Effector memory CD4-positive, alpha-beta T cell (primary cell): ENCODE data around the gene ANXA2.
"Not testable (repeated sequence)": the region's sequence is repeated elsewhere in the genome, so short reads cannot be mapped to it uniquely, and the experiment has no call there.

Experiments used
- DNase-seq, 3 donors: peaks; one replicate each; pipeline ENCODE4 v3.0.0-alpha.2; 2020
- H3K27ac ChIP-seq: 2 replicates; pipeline ENCODE4 v1.7.0; 2013; ENCODE audit warnings: mild to moderate bottlenecking, low read length, moderate library complexity; ENCODE audit not compliant: insufficient read depth, poor library complexity, severe bottlenecking
- H3K27me3 ChIP-seq: replicated peaks from 2 replicates; pipeline ENCODE4 v1.7.0; 2013; ENCODE audit warnings: mild to moderate bottlenecking, low read length; ENCODE audit not compliant: insufficient read depth, control insufficient read depth, poor library complexity, severe bottlenecking
- H3K36me3 ChIP-seq: 2 replicates; pipeline ENCODE4 v1.7.0; 2013; ENCODE audit warnings: mild to moderate bottlenecking, low read length, moderate library complexity; ENCODE audit not compliant: control insufficient read depth, insufficient read depth
- H3K4me1 ChIP-seq: 2 replicates; pipeline ENCODE4 v1.7.0; 2013; ENCODE audit warnings: low read length, mild to moderate bottlenecking; ENCODE audit not compliant: control insufficient read depth, insufficient read depth, poor library complexity, severe bottlenecking
- H3K4me3 ChIP-seq: 2 replicates; pipeline ENCODE4 v1.7.0; 2013; ENCODE audit warnings: low read length, low read depth, mild to moderate bottlenecking; ENCODE audit not compliant: insufficient read depth, poor library complexity, severe bottlenecking
- H3K9me3 ChIP-seq: 2 replicates; pipeline ENCODE4 v1.7.0; 2013; ENCODE audit warnings: mild to moderate bottlenecking, low read length, moderate library complexity; ENCODE audit not compliant: control insufficient read depth

Gene ANXA2

GRCh38 chr15:60411774-60412425 lies 14.1 kb upstream of the ANXA2 start:
- Histone ChIP-seq H3K36me3 (no peaks in the 10 kb centered on the region), H3K9me3 (no peaks in the 10 kb centered on the region), H3K4me3 (no peak overlapping the region), H3K27me3 (no peaks in the 10 kb centered on the region), H3K4me1 (peaks cover 7% of the 10 kb centered on the region), H3K27ac (no peak overlapping the region)
- DNase-seq, result no peak

GRCh38 chr15:60410350-60410749 lies 12.6 kb upstream of the ANXA2 start:
- H3K9me3 ChIP-seq, H3K4me1 ChIP-seq, H3K27me3 ChIP-seq, H3K27ac ChIP-seq, H3K36me3 ChIP-seq, DNase-seq, H3K4me3 ChIP-seq: not testable (repeated sequence)

GRCh38 chr15:60408463-60408981 lies 10.7 kb upstream of the ANXA2 start:
- DNase-seq, result no peak
- Histone ChIP-seq H3K4me3 (no peak overlapping the region), H3K27ac (no peak overlapping the region)

GRCh38 chr15:60407415-60407805 lies 9.6 kb upstream of the ANXA2 start:
- H3K27me3 ChIP-seq, result no peaks in the 10 kb centered on the region
- no peaks in the 10 kb centered on the region for H3K9me3 ChIP-seq
- H3K36me3 ChIP-seq, result no peaks in the 10 kb centered on the region
- no peak overlapping the region for H3K27ac ChIP-seq
- H3K4me1 ChIP-seq, result peaks cover 7% of the 10 kb centered on the region
- no peak overlapping the region for H3K4me3 ChIP-seq
- DNase-seq, result no peak

More at GRCh38 chr15:60408463-60408981, 10.7 kb upstream of the ANXA2 start:
- Histone ChIP-seq H3K9me3 (no peaks in the 10 kb centered on the region), H3K36me3 (no peaks in the 10 kb centered on the region), H3K4me1 (peaks cover 7% of the 10 kb centered on the region), H3K27me3 (no peaks in the 10 kb centered on the region)

GRCh38 chr15:60406513-60407414 lies 9.0 kb upstream of the ANXA2 start:
- no peak for DNase-seq
- no peak overlapping the region for H3K4me3 ChIP-seq

GRCh38 chr15:60405399-60405798 lies 7.6 kb upstream of the ANXA2 start:
- no peaks in the 10 kb centered on the region for H3K9me3 ChIP-seq
- no peaks in the 10 kb centered on the region for H3K27me3 ChIP-seq
- H3K36me3 ChIP-seq, result no peaks in the 10 kb centered on the region
- no peak overlapping the region for H3K4me3 ChIP-seq
- H3K4me1 ChIP-seq, result peaks cover 7% of the 10 kb centered on the region
- no peak for DNase-seq
- H3K27ac ChIP-seq, result no peak overlapping the region

More at GRCh38 chr15:60406513-60407414, 9.0 kb upstream of the ANXA2 start:
- Histone ChIP-seq H3K27me3 (no peaks in the 10 kb centered on the region), H3K4me1 (peaks cover 7% of the 10 kb centered on the region), H3K36me3 (no peaks in the 10 kb centered on the region), H3K27ac (no peak overlapping the region), H3K9me3 (no peaks in the 10 kb centered on the region)

GRCh38 chr15:60404351-60404750 lies 6.6 kb upstream of the ANXA2 start:
- not testable (repeated sequence) for H3K4me3 ChIP-seq, DNase-seq, H3K27me3 ChIP-seq, H3K9me3 ChIP-seq, H3K4me1 ChIP-seq, H3K36me3 ChIP-seq, H3K27ac ChIP-seq

- H3K9me3 ChIP-seq, result no peaks in the 10 kb centered on the region
- H3K4me1 ChIP-seq, result peaks cover 24% of the 10 kb centered on the region
- no peak for DNase-seq
- no peaks in the 10 kb centered on the region for H3K27me3 ChIP-seq
- H3K36me3 ChIP-seq, result no peaks in the 10 kb centered on the region
- no peak overlapping the region for H3K27ac ChIP-seq
- no peak overlapping the region for H3K4me3 ChIP-seq
These were observed 3.2 kb upstream of the ANXA2 start for GRCh38 chr15:60400944-60401343.

- Histone ChIP-seq H3K27me3 (no peaks in the 10 kb centered on the region), H3K36me3 (no peaks in the 10 kb centered on the region), H3K27ac (no peak overlapping the region), H3K4me3 (no peak overlapping the region), H3K9me3 (no peaks in the 10 kb centered on the region), H3K4me1 (peaks cover 31% of the 10 kb centered on the region)
- no peak for DNase-seq
These were observed 2.1 kb upstream of the ANXA2 start for GRCh38 chr15:60399931-60400330.
